B cell (primary cell): ENCODE data around the gene ARL17B.
"Not testable (repeated sequence)": the region's sequence is repeated elsewhere in the genome, so short reads cannot be mapped to it uniquely, and the experiment has no call there.

ENCODE experiments used
- CTCF ChIP-seq: fragments of 200-600 bp; IDR thresholded peaks from one replicate; pipeline ENCODE4 v1.8.0; 2022; ENCODE audit warnings: antibody characterized with exemption, mild to moderate bottlenecking
- EZH2 ChIP-seq: IDR thresholded peaks from 2 replicates; pipeline ENCODE4 v1.6.1; 2012; ENCODE audit warnings: borderline replicate concordance, low read depth, mild to moderate bottlenecking, moderate library complexity, low read length; ENCODE audit not compliant: insufficient read depth, poor library complexity, severe bottlenecking

GRCh38 chr17:46400543-46400942 is 39.0 kb upstream of the ARL17B start:
- TF ChIP-seq CTCF, EZH2: not testable (repeated sequence)
